ENCODE data around the gene F2R.
"Not testable (repeated sequence)": the region's sequence is repeated elsewhere in the genome, so short reads cannot be mapped to it uniquely, and the experiment has no call there.

Gene F2R

DNA sequence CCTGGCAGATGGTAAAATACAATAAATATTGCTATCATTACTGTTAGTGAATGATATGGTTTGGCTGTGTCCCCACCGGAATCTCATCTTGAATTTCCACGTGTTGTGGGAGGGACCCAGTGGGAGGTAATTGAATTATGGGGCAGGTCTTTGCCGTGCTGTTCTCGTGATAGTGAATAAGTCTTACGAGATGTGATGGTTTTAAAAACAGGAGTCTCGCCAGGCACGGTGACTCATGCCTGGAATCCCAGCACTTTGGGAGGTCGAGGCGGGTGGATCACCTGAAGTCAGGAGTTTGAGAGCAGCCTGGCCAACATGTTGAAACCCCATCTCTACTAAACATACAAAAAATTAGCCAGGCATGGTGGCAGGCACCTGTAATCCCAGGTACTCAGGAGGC lies 45.2 kb downstream of the F2R start:
- peak; percentile 21 for DNase-seq

DNA sequence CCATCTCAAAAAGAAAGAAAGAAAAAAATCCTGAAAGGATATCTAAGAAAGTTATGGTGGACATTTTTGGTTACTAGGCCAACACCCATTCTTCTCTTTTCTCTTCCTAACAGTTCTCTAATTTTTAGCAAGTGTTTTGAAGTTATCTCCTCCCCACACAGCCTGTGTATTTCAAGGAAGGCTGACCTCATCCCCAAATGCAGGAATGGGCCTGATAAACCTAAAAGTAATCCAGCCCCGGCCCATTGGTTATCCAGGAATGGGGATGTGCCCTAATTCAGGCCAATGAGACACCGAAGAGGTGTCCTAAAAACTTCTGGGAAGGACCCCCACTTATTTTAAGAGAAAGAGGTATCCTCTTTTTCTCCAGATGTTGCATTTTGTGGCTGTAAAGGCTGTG lies 46.6 kb downstream of the F2R start:
- DNase-seq: no peak

DNA sequence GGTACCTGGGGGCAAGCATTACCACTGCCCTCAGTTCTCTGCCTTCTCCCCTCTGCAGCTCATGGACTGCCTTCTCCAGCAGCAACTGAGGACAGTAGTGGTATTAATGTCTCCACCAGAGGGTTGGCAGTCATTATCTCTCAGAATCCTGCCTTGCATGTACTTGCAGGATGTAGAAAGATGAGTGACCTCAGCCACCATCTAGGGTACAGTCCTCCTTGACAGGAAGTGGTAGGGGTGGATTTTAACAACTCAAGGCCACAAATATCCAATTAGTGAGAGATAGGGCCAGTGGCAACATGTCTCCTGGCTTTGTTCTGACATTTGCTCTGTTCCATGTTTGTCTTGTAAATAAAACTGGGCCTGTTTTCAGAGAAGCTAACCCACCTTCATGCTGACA lies 47.2 kb downstream of the F2R start:
- no peak for DNase-seq

- DNase-seq: no peak
These were observed 48.4 kb downstream of the F2R start for GRCh38 chr5:76764374-76764773.

DNA sequence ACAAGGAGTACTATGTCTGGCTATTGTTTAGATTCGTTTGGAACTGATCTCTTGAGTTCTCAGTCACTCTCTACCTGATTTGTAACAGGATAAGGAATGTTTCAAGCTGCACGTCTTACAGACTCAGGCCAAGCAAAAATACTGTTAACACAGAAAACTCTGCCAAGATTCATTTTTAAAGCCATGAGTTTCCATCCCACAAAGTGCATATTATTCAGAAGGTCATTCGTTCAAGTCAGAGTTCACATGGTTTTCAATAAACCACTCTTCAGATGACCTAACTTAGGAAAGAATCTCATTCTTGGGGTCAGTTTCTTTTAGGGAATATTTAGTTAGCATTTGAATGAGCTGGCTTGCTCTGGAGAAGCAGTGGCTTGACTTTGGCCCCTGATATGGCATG lies 49.3 kb downstream of the F2R start:
- peak; percentile 87 for DNase-seq

DNA sequence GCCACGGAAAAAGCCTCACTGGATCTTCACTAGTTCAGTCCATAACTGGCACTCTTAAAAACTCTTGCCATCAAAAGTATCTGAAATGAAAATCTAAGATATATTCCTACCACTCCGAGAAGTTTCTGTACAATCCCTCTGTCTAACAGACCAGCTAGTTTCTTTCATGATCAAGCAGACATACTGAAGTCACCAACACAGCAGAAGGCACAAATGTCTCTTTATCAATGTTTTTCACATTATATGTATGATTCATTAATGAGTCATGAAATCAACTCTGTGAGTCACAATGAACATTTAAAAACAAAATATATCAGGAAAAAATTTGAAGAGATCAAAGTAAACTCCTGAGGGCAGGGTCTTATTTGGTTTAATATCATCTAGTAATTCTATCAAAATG lies 50.8 kb downstream of the F2R start:
- peak; percentile 32 for DNase-seq

DNA sequence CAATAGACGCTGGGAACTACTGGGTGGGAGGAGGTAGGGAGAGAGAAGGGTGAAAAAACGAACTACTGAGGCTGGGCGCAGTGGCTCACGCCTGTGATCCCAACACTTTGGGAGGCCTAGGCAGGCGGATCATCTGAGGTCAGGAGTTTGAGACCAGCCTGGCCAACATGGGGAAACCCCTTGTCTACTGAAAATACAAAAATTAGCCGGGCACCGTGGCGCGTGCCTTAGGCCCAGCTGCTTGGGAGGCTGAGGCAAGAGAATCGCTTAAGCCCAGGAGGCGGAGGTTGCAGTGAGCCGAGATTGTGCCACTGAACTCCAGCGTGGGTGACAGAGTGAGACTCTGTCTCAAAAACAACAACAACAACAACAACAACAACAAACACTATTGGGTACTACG lies 55.1 kb downstream of the F2R start:
- not testable (repeated sequence) for DNase-seq

GRCh38 chr5:76771705-76772405 lies 55.9 kb downstream of the F2R start:
- peak; percentile 71 for DNase-seq

GRCh38 chr5:76775921-76776320 lies 60.0 kb downstream of the F2R start:
- no peak for DNase-seq

DNA sequence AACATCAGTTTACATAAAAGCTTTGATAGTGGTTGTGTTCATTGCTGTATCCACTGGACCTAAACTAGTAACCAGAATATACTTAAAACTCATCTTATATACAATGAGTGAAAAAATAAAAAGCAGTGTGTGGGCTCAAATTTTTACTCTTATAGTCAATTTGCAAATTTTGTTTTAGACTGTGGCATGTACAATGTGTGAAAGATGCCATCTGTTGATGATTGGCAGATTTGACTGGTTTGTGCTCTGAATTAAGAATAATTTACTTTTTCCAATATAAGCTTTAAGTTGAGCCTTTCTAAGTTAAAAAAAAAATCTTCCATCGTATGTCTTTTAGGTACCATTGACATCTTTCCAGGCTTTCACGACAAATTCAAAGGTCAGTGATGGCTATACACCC lies 60.5 kb downstream of the F2R start:
- no peak for DNase-seq

DNA sequence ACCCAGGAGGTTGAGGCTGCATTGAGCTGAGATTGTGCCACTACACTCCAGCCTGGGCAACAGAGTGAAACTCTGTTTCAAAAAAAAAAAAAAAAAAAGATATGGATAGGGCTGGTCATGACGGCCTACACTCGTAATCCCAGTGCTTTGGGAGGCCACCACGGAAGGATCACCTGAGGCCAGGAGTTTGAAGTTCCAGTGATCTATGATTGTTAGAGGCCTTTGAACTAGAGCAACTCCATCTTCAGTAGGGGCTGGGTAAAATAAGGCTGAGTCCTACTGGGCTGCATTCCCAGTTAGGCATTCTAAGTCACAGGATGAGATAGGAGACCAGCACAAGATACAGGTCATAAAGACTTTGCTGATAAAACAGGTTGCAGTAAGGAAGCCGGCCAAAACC lies 64.7 kb downstream of the F2R start:
- not testable (repeated sequence) for DNase-seq

DNA sequence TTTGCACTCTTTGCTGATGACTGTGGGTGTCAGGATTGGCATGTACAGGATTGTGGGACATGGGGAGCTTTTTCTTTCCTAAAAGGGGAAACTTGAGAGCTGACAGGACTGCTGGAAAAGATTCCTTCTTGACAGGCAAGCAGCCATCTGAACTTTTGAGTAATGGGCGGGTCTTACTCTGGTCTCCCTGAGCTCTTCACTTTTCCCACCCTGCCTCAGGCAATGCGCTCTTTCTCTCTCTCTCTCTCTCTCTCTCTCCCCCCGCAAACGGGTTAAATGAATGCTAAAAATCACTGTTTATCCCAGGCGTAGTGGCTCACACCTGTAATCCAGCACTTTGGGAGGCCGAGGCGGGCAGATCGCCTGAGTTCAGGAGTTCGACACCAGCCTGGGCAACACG lies 65.8 kb downstream of the F2R start:
- no peak for DNase-seq

- DNase-seq: no peak
These were observed 66.5 kb downstream of the F2R start for GRCh38 chr5:76782444-76782843.

All from fibroblast of upper back skin (primary cell).